ENCODE data around the gene NMUR1.

Gene NMUR1

DNA sequence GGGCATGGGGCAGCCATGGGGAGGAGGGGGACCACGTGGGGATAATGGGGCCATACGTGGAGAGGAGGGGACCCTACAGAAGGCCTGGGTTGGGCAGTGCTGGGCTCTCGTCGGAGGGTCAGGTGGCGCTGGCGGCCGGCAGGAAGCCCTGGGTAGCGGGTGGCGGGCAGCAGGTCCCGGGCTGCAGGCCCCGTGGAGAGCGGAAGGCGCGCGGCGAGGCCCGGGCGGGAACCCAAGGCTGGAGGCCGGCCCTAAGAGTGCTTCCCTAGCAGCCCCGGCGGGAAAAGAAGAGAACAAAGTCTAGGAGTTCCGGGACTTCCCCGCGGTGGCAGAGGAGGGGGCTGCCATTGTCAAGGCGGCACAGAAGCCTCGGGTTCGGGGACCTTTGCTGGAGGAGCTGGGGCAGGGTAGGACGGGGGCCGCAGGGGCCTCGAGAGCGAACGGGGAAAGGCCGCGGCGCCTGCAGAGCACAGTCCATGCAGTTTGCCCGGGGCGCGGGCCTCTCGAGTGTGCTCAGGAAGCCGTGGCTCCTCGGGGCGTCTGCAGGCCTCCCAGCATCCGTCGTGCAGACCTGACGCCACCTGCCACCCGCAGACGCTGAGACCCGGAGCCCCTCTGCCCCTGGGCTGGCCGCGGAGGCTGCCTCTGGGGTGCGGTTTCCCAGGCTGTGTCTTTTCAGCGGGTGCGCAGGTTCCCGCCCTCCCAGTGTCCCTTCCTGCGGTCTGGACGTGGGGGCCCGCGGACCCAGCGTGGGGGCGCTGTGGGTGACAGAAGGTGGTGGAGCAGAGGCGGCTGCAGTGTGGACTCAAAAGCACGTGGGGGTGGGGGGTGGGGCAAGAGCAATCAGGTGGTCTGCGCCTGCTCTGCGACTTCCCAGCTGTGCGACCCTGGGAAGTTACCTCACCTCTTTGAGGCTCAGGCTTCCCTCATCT is 46.6 kb downstream of the NMUR1 start:
- DNase-seq, result no peak

DNA sequence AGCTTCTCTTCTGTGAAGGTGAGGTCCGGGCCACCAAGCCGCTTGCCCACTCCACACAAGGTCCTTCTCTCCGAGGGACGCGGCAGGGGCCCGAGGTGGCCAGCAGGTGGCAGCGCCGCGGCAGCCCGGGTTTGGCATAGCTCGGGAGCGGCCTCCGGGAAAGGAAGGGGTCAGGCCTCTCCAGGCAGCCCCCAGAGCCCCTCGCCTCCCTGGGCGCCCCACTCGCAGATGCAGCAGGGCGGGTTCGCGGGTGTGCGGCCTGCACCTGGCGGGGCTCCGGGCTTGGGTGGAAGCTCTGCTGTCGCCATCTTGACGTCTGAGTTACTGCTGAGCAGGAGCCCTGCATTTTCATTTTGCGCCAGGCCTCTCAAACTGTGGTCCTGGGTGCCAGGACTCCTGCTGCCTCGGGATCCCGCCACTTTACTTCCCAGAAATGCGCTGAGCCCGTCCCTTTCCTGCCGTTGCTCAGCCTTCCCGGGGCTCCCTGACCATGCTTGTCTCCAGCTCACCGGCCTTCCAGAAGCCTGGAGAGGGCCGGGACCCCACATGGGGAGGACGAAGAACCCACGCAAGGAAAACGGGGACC is 47.3 kb downstream of the NMUR1 start:
- DNase-seq, result no peak

DNA sequence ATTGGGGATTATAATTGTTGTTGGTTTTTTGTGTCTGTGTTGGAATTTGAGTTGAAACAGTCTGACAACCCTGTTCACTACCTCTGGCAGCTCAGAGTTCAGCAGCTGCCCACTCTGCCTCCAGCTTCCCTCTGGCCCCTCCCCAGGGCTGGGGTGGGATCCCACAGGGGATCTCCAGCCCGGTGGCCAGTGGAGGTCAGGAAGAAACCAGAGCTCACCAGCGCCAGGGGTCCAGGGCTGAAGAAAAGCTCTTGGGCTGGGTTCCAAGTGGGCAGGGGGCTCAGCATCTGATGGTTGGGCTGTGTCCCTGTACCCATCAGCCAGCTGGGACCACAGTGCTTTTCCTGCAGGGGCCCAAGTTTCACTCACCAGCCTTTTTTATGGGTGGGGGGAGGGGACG is 49.5 kb downstream of the NMUR1 start:
- DNase-seq, result no peak

DNA sequence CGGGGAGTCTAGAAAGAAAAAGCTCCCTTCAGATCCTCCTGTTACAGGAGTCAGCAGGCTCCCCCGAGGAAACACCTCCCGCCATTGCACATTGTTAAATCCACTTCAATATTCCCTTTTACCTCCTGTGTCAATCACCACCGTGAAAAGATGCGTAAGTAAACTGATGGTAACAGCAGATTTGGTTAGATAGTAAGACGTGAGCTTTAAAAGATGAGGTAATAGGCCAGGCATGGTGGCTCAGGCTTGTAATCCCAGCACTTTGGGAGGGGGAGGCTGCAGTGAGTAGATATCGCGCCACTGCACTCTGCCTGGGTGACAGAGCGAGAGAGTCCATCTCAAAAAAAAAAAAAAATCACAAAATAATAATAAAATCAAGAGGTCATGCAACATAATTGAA is 50.8 kb downstream of the NMUR1 start:
- DNase-seq, result no peak

DNA sequence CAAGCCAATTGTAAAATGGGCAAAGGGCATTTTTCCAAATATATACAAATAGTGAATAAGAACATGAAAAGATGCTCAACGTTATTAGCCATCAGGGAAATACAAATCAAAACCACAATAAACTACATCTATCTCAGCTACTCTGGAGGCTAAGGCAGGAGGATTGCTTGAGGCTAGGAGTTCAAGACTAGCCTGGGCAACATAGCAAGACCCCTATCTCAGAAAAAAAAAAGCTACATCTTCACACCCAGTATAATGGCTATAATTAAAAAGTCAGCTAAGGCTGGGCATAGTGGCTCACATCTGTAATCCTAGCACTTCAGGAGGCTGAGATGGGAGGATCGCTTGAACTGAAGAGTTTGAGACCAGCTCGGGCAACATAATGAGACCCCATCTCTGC is 53.3 kb downstream of the NMUR1 start:
- no peak for DNase-seq

DNA sequence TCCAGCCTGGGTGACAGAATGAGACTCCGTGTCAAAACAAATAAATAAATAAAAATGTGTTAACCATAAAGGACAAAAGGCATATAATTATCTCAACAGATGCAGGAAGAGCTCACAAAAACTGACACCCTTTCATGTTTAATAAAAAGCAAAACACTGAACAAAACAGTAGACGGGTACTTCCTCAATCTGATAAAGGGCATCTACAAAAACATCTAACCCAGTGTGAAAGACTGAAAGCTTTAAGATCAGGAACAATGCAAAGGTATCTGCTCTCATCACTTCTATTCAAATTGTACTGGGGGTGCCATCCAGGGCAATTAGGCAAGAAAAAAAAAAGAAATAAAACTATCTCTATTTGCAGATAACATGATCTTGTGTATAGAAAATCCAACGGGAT is 54.3 kb downstream of the NMUR1 start:
- DNase-seq, result no peak
